ENCODE measurements around the gene SLC39A10.

Gene SLC39A10

GRCh38 chr2:195721042-195721441 lies 64.0 kb downstream of the SLC39A10 start:
- no peak for DNase-seq (ENCODE audit: low read depth, low spot score)

- no peak for DNase-seq (ENCODE audit: low read depth, low spot score)
These were observed 65.0 kb downstream of the SLC39A10 start for GRCh38 chr2:195722075-195722474.

GRCh38 chr2:195727106-195727505 lies 70.1 kb downstream of the SLC39A10 start:
- DNase-seq (ENCODE audit: low read depth, low spot score) = no peak

- DNase-seq (ENCODE audit: low read depth, low spot score) = no peak
These were observed 73.9 kb downstream of the SLC39A10 start for GRCh38 chr2:195730912-195731311.

- DNase-seq (ENCODE audit: low read depth, low spot score) = no peak
These were observed 75.5 kb downstream of the SLC39A10 start for GRCh38 chr2:195732574-195732973.

GRCh38 chr2:195733831-195734230 lies 76.8 kb downstream of the SLC39A10 start:
- no peak for DNase-seq (ENCODE audit: low read depth, low spot score)

- no peak for DNase-seq (ENCODE audit: low read depth, low spot score)
These were observed 77.4 kb downstream of the SLC39A10 start for GRCh38 chr2:195734395-195734794.

GRCh38 chr2:195734931-195735330 lies 77.9 kb downstream of the SLC39A10 start:
- DNase-seq (ENCODE audit: low read depth, low spot score) = no peak

- DNase-seq (ENCODE audit: low read depth, low spot score) = no peak
These were observed 78.3 kb downstream of the SLC39A10 start for GRCh38 chr2:195735347-195735746.

GRCh38 chr2:195737511-195738325 lies 80.7 kb downstream of the SLC39A10 start:
- no peak for DNase-seq (ENCODE audit: low read depth, low spot score)

- no peak for DNase-seq (ENCODE audit: low read depth, low spot score)
These were observed 84.2 kb downstream of the SLC39A10 start for GRCh38 chr2:195741191-195741590.

GRCh38 chr2:195756218-195756942 lies 99.4 kb downstream of the SLC39A10 start:
- DNase-seq (ENCODE audit: low read depth, low spot score) = no peak

- no peak for DNase-seq (ENCODE audit: low read depth, low spot score)
These were observed 101.8 kb downstream of the SLC39A10 start for GRCh38 chr2:195758846-195759245.

GRCh38 chr2:195759877-195760276 lies 102.9 kb downstream of the SLC39A10 start:
- DNase-seq (ENCODE audit: low read depth, low spot score) = no peak

GRCh38 chr2:195763866-195764265 lies 106.8 kb downstream of the SLC39A10 start:
- no peak for DNase-seq (ENCODE audit: low read depth, low spot score)

GRCh38 chr2:195766691-195767090 lies 109.7 kb downstream of the SLC39A10 start:
- no peak for DNase-seq (ENCODE audit: low read depth, low spot score)

- DNase-seq (ENCODE audit: low read depth, low spot score) = no peak
These were observed 111.4 kb downstream of the SLC39A10 start for GRCh38 chr2:195768431-195768830.

- no peak for DNase-seq (ENCODE audit: low read depth, low spot score)
These were observed 112.9 kb downstream of the SLC39A10 start for GRCh38 chr2:195769975-195770374.

GRCh38 chr2:195779491-195779890 lies 122.5 kb downstream of the SLC39A10 start:
- no peak for DNase-seq (ENCODE audit: low read depth, low spot score)

GRCh38 chr2:195782156-195782555 lies 125.1 kb downstream of the SLC39A10 start:
- no peak for DNase-seq (ENCODE audit: low read depth, low spot score)

Data from activated naive CD8-positive, alpha-beta T cell treated with anti-CD3 and anti-CD28 coated beads, Interleukin-2, amount 50 U/mL, for 16 hours (primary cell).